NCI-H146 treated with DMSO at 0.1 percent for 48 hours (cell line): Measurements from ENCODE around the gene RNF213.
"Not testable (repeated sequence)": the region's sequence is repeated elsewhere in the genome, so short reads cannot be mapped to it uniquely, and the experiment has no call there.

Experiments used
- DNase-seq: peaks from one replicate; lab custom pipeline; 2025; ENCODE audit not compliant: unreplicated experiment; lab: John Stamatoyannopoulos, UW

The RNF213 gene

DNA sequence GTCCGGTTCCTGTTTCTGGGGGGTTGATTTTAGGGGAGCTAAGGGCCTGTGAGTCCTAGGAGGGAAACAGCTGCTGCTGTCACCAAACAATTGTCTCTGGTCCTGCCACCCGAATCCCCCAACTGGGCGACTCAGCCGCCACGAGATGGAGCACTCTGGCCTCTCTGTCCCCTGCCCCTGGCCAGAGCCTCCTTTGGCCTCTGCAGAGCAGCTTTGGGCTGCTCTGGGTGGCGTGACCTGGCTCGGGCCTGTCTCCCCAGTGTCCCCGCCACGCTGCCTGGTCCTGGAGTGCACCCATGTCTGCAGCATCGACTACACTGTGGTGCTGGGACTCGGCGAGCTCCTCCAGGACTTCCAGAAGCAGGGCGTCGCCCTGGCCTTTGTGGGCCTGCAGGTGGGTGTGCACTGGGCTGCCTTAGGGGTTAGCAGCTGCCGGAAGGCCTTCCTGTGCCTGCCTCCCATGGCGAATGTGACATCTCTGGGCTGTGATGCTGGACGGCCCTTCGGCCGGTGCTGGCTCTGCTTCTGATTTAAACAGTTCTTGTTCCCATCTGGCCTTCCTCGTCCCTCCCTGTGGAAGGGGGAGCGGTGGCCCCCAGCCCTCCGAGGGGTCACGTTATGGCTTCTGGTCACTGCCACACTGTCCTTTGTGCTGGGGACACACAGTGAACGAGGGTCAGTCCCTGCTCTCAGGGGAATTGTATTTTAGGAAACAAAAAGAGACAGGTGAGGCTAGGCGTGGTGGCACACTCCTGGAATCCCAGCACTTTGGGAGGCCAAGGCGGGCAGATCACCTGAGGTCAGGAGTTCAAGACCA is 11.6 kb upstream of the RNF213 start:
- DNase-seq, result no peak

DNA sequence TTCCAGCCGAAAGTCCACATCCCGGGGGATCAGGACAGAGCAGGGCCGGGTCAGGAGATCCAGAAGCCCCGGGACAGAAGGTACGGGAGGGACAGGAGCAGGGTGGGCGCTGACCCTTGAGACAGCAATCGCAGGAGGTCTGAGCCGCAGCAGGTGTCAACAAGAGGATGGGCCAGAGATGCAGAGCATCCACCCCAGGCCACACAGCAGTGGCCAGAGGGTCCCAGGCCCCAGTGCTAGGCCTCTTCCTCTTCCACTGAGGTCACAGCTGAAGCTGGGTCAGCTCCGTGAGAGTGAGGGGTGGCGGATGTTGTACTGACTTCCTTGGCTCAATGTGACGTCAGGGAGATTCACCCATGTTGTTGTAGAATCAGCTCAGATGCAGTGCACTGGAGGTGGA is 8.7 kb upstream of the RNF213 start:
- no peak for DNase-seq

DNA sequence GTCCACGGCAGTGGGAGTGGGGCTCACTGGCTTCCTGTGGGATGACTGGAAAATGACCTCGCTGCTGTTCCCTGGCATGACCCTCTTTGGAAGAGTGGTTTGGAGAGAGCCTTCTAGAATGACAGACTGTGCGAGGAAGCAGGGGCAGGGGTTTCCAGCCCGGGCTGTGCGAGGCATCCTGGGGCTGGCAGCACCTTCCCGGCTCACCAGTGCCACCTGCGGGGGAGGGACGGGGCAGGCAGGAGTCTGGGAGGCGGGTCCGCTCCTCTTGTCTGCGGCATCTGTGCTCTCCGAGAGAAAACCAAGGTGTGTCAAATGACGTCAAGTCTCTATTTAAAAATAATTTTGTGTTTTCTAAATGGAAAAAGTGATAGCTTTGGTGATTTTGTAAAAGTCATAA is 7.8 kb upstream of the RNF213 start:
- no peak for DNase-seq

DNA sequence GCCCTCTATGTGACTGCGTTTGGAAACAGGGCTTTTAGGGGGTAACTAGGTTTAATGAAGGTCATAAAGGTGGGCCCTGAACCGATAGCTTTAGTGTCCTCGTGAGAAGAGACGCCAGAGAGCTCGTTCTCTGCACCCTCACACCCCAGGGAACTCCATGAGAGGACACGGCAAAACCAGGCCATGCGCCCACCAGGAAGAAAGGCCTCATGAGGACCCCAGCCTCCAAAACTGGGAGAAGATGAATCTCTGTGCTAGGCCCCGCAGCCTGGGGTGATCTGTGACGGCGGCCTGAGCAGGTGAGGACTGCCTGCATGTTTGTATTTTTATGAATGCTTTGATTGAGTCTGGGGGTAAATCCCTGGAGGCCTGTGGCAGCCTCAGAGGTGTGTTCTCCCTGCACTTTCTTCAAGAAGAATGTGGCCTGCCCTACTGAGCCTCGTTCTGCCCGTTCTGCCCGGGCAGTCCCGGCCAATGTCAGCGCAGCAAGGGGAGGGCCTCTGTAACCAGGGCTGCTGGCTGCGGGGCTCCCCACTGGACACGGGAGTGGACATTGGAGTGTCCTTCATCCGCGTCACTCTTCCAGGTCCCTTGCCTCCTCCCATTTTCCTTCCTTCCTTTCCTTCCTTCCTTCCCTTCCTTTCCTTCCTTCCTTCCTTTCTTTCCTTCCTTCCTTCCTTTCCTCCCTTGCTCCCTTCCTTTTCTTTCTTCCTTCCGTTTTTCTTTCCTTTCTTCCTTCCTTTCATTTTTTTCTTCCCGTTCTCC is 6.8 kb upstream of the RNF213 start:
- no peak for DNase-seq

DNA sequence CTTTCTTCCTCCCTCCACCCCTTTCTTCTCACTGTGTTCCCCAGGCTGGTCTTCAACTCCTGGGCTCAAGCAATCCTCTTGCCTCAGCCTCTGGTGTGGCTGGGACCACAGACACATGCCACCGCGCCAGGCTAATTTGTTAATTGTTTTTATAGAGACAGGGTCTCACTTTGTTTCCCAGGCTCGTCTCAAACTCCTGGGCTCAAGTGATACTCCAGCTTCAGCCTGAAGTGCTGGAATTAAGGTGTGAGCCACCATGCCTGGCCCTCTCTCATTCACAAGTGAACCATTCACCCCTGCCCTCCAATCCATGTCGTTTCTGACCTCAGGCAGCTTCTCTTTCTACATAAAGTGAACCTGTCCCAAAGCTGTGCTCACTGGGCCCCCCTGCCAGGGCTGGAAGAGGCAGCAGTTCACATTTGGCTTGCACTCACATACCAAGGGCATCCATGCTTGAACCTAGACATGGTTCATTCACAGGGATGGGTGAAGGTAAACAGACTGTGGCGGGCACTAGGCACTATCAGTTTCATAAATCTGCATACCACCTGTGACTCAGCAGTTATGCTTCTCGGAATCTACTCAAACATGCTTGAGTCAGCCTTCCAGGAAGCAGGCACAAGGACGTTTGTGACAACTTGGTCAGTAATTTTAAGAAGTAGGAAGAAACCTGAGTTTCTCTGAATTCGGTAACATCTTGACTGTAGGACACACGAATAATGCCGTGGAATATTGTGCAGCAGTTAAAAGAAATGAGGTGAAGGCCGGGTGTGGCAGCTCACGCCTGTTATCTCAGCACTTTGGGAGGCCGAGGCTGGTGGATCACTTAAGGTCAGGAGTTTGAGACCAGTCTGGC is 6.0 kb upstream of the RNF213 start:
- DNase-seq, result no peak

DNA sequence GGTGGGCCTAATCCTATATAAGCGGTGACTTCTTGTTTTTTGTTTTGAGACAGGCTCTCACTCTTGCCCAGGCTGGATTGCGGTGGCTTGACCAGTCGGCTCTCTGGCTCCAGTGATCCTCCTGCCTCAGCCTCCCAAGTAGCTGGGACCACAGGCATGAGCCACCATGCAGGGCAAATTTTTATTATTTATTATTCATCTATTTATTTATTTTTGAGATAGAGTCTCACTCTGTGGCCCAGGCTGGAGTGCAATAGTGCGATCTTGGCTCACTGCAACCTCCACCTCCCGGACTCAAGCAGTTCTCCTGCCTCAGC is 4.7 kb upstream of the RNF213 start:
- DNase-seq, result no peak

DNA sequence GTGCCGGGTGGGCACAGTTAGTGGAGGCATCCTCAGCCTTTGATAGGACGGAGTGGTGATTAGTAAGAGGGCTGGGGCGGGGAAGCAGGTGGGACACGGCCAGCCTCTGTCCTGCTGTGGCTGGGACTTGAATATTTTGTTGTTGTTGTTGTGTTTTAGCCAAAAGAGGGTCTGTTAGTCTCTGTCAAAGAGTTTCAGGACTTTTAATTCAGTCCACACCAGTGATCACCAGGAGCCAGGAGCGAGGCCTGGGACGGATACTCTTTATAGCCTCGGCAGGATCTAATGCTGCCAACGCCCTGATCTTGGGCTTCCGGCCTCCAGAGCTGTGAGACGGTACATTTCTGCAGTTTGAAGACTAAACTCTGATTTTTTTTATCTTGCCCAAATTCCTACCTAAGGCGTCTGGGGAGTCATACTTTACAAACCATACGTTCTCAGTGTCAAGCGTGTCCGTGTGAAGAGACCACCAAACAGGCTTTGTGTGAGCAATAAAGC is 2.9 kb upstream of the RNF213 start:
- DNase-seq, result no peak

DNA sequence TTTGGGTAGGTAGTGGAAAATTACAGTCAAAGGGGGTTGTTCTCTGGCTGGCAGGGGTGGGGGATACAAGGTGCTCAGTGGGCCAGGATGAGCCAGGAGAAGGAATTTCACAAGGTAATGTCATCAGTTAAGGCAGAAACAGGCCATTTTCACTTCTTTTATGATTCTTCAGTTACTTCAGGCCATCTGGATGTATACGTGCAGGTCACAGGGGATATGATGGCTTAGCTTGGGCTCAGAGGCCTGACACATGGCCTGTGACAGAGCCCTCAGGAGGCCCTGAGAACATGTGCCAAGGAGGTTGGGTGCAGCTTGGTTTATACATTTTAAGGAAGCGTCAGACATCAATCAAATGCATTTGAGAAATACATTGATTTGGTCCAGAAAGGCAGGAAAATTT is 2.4 kb upstream of the RNF213 start:
- DNase-seq, result not testable (repeated sequence)

DNA sequence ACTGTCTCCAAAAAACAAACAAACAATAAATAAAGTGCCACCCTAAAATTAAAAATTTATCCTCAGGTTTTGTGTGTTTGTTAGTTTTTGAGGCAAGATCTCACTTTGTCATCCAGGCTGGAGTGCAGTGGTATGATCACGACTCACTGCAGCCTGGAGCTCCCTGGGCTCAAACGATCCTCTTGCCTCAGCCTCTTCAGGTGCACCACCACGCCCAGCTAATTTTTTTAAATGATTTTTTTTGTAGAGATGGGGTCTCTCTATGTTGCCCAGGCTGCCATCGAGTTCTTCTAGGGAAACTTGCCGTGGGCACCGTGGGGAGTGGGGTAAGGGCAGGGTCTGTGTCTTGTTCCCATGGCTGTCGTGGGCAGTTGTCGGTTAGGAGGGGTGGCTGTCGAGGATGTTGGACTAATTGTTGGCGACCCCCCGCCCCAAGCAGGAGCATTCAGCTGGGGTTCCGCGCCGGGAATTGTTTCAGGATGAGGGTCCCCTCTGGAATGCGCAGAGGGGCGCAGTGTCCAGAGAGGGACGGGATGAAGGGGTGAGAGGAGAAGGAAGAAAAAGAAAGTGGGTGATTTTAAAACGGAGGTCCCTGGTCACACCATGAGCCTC is 1.1 kb upstream of the RNF213 start:
- DNase-seq, result no peak

DNA sequence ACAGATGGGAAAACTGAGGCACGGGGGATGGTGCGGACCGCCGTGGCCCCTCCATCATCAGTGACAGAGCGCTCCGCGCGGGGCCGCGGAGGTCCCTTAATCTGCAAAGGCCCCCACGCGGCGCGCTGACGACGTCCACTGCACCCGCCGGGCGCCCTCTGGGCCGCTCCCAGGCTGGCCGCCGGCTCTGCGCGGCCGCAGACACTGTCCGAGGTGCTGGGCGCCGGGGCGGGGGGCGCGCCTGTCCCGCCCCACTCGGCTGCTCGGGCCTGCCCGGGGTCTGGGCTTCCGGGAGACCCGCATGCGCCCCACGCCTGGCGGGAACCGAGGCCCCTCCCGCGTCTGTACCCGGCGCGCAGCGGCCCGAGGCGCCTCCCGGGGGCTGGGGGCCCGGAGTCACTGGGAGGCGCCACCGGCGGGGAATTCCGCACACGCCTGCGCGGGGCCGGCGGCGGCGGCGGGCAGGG is 550 bp upstream of the RNF213 start:
- peak; percentile 41 for DNase-seq

DNA sequence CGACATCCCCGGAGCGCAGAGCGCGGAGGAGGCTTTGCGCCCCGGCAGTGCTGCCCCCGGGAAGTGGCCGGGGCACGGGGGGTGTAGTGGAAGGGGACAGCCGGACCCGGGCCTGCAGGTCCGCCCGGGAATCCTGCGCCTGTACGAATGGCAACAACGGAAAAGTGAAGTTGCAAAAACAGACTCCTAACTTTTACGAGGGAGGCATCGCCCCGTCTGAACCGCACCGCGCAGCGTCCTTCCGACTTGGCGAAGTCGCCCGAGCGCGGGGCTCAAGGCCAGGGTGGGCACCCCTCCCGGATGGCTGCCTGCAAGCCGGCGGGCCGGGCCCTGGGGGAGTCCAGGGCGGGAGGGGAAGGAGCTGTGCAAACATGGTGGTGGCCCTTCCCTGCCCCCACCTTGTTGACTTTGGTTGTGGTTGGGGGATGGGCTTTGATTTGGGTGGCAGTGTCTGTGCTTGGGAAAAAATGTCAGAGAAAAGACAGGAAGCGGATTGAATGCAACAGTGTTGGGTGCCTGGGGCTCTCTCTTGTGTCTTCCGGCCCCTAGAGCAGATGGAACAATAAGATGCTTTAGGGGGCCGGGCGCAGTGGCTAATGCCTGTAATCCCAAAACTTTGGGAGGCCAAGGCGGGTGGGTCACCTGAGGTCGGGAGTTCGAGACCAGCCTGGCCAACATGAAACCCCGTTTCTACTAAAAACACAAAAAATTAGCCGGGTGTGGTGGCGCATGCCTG is 675 bp downstream of the RNF213 start:
- DNase-seq, result peak; percentile 65

DNA sequence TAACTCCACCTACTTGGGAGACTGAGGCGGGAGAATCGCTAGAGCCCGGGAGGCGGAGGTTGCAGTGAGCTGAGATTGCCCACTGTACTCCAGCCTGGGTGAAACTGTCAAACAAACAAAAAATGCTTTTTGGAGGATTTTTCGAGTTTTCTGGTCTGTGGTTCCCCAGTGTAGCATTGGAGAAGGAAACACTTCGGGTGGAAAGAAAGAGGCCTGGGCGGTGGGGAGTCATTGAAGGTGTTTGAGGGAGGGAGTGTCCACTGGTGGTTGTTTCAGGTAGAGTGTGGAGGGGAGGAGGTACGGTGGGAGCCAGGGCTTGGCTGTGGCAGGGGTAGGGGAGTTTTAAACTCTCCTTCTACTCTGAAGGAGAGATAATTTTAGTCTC is 1.2 kb downstream of the RNF213 start:
- DNase-seq, result no peak

DNA sequence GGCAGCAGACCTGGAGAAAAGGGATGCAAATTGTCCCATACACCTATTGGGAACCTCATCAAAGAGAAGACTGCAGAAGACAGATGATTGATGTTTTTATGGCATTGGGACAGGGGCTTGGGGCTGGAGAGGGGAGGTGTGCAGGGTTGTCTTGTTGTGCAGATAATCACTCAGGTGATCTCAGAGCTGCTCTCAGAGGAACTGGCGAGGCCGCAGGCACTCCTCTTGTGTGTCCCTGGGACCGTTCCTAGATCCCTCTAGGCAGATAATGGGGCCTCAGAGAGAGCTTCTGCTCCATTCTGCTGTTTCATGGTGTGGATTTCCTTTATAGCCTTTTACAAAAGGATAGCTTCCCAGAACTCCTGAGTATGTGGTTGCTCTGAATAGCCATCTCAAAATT is 1.6 kb downstream of the RNF213 start:
- DNase-seq, result no peak

DNA sequence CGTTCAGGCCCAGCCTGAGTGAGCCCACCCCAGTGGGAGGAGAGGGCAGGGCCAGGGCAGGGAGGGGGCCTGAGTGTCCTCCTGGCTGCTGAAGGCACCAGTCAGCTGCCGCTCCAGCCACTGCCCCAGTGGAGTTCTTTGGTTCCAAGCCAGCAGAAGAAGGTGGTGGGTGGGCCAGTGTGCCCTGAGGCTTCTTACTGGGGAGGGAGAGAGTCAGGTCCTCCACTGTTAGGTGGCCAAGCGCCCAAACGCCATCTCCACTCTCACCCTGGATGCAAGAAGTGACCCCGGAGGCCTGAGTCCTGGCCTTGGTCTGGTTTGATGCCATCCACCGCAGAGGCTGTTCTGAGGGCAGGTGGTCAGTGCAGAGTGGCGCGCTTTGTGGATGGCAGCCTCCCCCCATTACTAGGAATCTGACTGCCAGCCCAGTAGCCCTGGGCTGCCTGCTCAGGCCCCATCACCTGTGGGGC is 2.2 kb downstream of the RNF213 start:
- no peak for DNase-seq

DNA sequence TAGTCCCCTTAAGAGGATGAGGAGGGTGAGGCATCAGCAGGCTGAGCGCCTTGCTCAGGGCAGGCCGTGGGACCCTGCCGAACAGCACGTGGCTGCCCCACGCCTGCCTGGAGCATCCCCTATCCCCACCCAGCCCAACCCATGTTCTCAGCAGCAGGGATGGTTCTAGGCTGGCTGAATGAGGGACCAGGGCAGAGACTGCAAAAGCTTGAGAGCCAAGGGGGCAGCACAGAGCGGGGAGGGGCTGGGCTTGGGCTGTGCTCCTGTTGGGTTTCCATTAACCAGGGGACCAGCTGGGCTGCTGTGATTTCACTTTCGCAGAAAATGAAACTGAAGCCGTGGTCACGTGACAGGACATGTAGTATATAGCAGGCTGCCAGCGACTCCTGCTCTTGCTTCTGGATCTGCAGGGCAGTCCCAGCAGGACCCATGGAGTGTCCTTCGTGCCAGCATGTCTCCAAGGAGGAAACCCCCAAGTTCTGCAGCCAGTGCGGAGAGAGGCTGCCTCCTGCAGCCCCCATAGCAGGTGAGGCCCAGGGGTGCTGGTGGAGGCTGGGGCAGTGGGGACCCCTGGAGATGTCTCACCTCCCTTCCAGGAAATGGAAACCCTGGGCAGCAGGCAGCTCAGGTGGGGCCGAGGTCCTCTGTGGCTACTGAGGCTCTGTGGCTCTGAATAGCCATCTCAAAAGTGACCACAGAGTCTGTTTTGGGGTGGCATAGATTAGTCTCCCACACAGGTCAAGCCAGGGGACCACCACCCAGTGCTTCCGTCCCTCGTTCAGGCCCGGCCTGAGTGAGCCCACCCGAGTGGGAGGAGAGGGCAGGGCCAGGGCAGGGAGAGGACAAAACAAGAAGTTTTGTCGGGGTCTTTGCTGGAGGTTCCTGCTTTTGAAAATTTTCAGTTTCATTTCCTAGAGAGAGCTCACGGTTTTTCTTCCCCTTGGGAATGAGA is 2.9 kb downstream of the RNF213 start:
- no peak for DNase-seq

DNA sequence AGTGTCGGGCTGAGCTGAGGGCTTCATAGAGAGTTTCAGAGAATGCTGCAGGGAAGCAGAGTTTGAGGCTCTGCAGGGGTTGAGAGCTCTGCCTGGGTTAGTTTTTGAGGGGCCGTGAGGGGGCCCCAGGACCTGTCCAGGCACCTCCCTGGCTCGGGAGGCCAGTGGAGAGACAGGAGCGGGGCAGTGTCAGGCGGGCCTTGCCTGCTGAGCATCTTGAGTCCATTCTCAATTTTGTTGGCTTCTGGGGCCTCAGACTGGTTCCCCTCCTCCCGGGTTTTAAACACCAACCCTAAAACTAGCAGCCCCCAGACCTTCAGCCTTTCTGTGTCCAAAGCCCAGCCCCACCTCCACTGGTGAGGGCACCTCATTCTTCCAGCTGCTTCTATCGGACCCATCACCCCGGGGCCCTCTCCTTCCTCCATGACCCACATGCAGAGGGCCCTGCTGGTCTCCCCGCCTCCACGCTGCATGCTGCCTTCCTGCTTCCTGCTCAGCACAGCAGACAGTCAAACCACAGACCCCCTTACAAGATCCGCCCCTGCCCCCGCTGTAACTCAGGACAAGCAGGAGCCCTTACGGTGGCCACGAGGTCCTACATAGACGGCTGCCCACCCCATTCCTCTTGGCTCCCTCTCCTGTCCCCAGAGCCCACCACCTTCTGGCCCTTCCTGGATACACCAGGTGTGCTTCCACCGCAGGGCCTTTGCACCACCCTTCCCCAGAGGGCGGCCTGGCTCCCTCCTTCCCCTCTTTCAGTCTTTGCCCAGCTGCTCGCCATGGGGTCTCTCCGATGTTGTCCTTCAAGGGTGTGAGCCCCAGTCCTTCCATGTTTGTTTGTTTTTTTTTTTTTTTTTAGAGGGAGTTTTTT is 3.8 kb downstream of the RNF213 start:
- no peak for DNase-seq

DNA sequence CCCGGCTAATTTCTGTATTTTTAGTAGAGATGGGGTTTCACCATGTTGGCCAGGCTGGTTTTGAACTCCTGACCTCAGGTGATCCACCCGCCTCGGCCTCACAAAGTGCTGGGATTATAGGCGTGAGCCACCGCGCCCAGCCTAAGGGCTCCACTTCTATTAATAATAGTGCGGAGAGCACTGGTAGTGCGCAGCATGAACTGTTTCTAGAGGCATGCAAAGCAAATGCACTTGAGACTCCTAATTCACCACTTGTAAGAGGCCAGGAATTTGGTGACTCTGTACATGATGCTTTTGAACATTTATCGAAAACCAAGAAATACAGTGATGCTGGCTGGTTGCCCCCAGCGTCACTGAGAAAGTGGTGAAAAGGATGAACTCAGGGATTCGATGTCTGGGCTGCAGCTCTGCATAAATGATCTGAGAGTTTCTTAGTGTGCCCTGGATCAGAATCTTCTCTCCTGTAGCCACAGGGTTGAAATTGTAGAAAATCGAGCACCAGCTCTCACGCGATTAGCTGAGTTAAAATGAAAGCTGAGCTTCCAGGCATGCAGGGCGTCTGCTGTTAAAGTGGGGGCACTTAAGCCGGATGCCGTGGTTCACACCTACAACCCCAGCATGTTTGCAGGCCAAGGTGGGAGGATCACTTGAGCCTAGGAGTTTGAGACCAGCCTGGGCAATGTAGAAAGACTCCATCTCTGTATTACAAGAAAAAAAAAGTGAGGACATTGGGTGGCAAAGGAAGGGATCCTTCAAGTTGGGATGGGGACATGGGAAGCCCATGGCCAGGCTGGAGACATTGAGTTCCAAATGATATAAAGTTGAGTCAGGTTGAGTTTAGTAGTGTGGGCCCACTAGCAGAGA is 4.8 kb downstream of the RNF213 start:
- DNase-seq, result no peak
